HepG2 (cell line): ENCODE measurements around the gene ARHGAP22. TPM values are rescaled to one million over a fixed set of nuclear protein-coding genes. Genes with fewer than 3 reads are reported as not detected.

Experiments
- ATAC-seq: fragments of 200-7000 bp; cut with Tn5 transposase; 3 replicates; pipeline ENCODE4 v1.9.1; 2020; ENCODE audit warnings: mild to moderate bottlenecking, moderate library complexity
- BruUV-seq: library from RNA; stranded (reverse); fragments of 400-500 nt; replicated peaks from 2 replicates; lab custom pipeline; 2021; lab: Mats Ljungman, UMichigan
- CTCF ChIA-PET: fragments of 300-600 bp; formaldehyde crosslinking; extraction: SDS; loops from one replicate; lab custom pipeline; 2021; ENCODE audit warnings: low total read pairs, inconsistent platforms, low intra/inter-chr PET ratio; lab: Yijun Ruan, JAX
- POLR2A ChIA-PET: fragments of 350-600 bp; sonication (Branson Sonifier 250); formaldehyde crosslinking; loops from one replicate; lab custom pipeline; 2020; ENCODE audit warnings: antibody characterized with exemption, inconsistent platforms; lab: Yijun Ruan, JAX
- DNase-seq: peaks from one replicate; pipeline ENCODE4 v3.0.0-alpha.2; 2015; ENCODE audit warnings: low spot score
- FAIRE-seq: peaks from 3 replicates; lab custom pipeline; 2011; peaks lifted over from hg19 to GRCh38; lab: Jason Lieb, UNC
- H2AFZ ChIP-seq: one replicate; pipeline ENCODE4 v1.6.1; 2011; ENCODE audit warnings: low read length, inconsistent platforms
- H3K27ac ChIP-seq: fragments of 300-600 bp; 3 replicates; pipeline ENCODE4 v1.8.0; 2011; ENCODE audit warnings: mixed run types, mild to moderate bottlenecking, mixed read lengths, low read length, inconsistent platforms; ENCODE audit not compliant: insufficient read depth; ENCODE audit errors: extremely low read length
- H3K27me3 ChIP-seq, 2 experiments: fragments of 200-600 bp in 1 of 2; 2 replicates in 1 of 2; 3 replicates in 1 of 2; pipeline versions ENCODE4 v1.6.0 to v1.8.0; 2011; ENCODE audit warnings: low read length in 2 of 2, mild to moderate bottlenecking in 2 of 2, moderate library complexity in 2 of 2, inconsistent platforms in 1 of 2; ENCODE audit not compliant: insufficient read depth in 2 of 2, control insufficient read depth in 1 of 2
- H3K36me3 ChIP-seq, 2 experiments: fragments of 200-600 bp in 1 of 2; replicated peaks in 1 of 2; 2 replicates in 1 of 2; 3 replicates in 1 of 2; pipeline versions ENCODE4 v1.5.1 to v1.8.0; 2011; ENCODE audit warnings: low read length in 2 of 2, inconsistent platforms in 1 of 2; ENCODE audit not compliant: insufficient read depth in 2 of 2, control insufficient read depth in 1 of 2
- H3K4me1 ChIP-seq: 2 replicates; pipeline ENCODE4 v1.5.1; 2012; ENCODE audit warnings: low read length, inconsistent platforms; ENCODE audit not compliant: insufficient read depth
- H3K4me2 ChIP-seq: 2 replicates; pipeline ENCODE4 v1.6.0; 2011; ENCODE audit warnings: low read depth, low read length, inconsistent platforms
- H3K4me3 ChIP-seq, 3 experiments: fragments of 200-600 bp in 1 of 3; sonication (generic), shearing (Covaris generic) in 1 of 3; replicated peaks in 1 of 3; 2 replicates each; pipeline ENCODE4 v1.5.1; 2011 to 2016; ENCODE audit warnings: low read length in 3 of 3, inconsistent platforms in 2 of 3, low read depth in 2 of 3, mild to moderate bottlenecking in 2 of 3, control low read depth in 1 of 3, mixed read lengths in 1 of 3; ENCODE audit not compliant: insufficient read depth in 1 of 3
- H3K79me2 ChIP-seq: one replicate; pipeline ENCODE4 v1.6.1; 2011; ENCODE audit warnings: low read length, inconsistent platforms; ENCODE audit not compliant: insufficient read depth
- H3K9ac ChIP-seq: 2 replicates; pipeline ENCODE4 v1.6.0; 2011; ENCODE audit warnings: mild to moderate bottlenecking, low read depth, low read length, inconsistent platforms; ENCODE audit not compliant: insufficient read depth
- H3K9me3 ChIP-seq: 2 replicates; pipeline ENCODE4 v1.5.1; 2012; ENCODE audit warnings: mild to moderate bottlenecking, low read length
- H4K20me1 ChIP-seq: 2 replicates; pipeline ENCODE4 v1.6.0; 2011; ENCODE audit warnings: inconsistent platforms, mild to moderate bottlenecking, low read length, moderate library complexity; ENCODE audit not compliant: insufficient read depth
- ELF3 ChIP-seq: IDR thresholded peaks from 2 replicates; pipeline ENCODE4 v1.6.1; 2016; ENCODE audit warnings: missing genetic modification reagents, missing compliant biosample characterization
- FIP1L1 ChIP-seq: fragments of 200-400 bp; formaldehyde crosslinking; IDR thresholded peaks from 2 replicates; pipeline ENCODE4 v1.6.1; 2018; ENCODE audit warnings: low read depth, mild to moderate bottlenecking, low read length, moderate library complexity, borderline replicate concordance; ENCODE audit not compliant: insufficient read depth
- HMG20A ChIP-seq: IDR thresholded peaks from 2 replicates; pipeline ENCODE4 v1.6.1; 2016; ENCODE audit warnings: borderline replicate concordance
- ISL2 ChIP-seq: sonication (generic); formaldehyde crosslinking; IDR thresholded peaks from 2 replicates; pipeline ENCODE4 v1.5.0; 2020; ENCODE audit warnings: missing genetic modification reagents
- KLF15 ChIP-seq: sonication (generic); formaldehyde crosslinking; IDR thresholded peaks from 2 replicates; pipeline ENCODE4 v1.8.1; 2023; ENCODE audit warnings: borderline replicate concordance, mild to moderate bottlenecking, inconsistent platforms, missing genetic modification reagents, mixed read lengths
- MEIS2 ChIP-seq: sonication (generic); formaldehyde crosslinking; IDR thresholded peaks from 2 replicates; pipeline ENCODE4 v1.9.0; 2021; ENCODE audit warnings: mild to moderate bottlenecking, missing genetic modification reagents
- NFYB ChIP-seq: sonication (generic); formaldehyde crosslinking; IDR thresholded peaks from 2 replicates; pipeline ENCODE4 v1.4.0; 2020; ENCODE audit warnings: missing genetic modification reagents
- TGIF2 ChIP-seq: IDR thresholded peaks from 2 replicates; pipeline ENCODE4 v1.6.1; 2016; ENCODE audit warnings: control low read depth, missing compliant biosample characterization
- ZBTB20 ChIP-seq: sonication (generic); formaldehyde crosslinking; IDR thresholded peaks from 2 replicates; pipeline ENCODE4 v1.8.1; 2023; ENCODE audit warnings: missing genetic modification reagents, low read depth, mild to moderate bottlenecking, borderline replicate concordance
- ZNF33A ChIP-seq: sonication (generic); formaldehyde crosslinking; IDR thresholded peaks from 2 replicates; pipeline ENCODE4 v1.5.1; 2020; ENCODE audit warnings: missing genetic modification reagents, mild to moderate bottlenecking, moderate library complexity, borderline replicate concordance
- WGBS: methylation state at CpG from one replicate; pipeline ENCODE4 v1.1.6; 2017; ENCODE audit warnings: low lambda C conversion rate; 5-methylcytosine and 5-hydroxymethylcytosine counted together
- in situ Hi-C: cut with HindIII; loops from 2 replicates; pipeline ENCODE4 v1.10.0; 2017; ENCODE audit warnings: low pct_unique_long_range_greater_than_20kb; ENCODE audit not compliant: extremely low pct_ligation_motif_present
- intact Hi-C: fragments of 100-400 bp; cut with micrococcal nuclease; formaldehyde crosslinking; loops from one replicate; pipeline ENCODE4 v1.10.0; 2022; ENCODE audit not compliant: unreplicated experiment
- polyA plus RNA-seq, 8 experiments: library from polyadenylated mRNA; depleted of rRNA in 3 of 8; stranded (reverse) in 7 of 8; unstranded in 1 of 8; fragments of >200 nt; fragmentation: Illumina TruSeq in 4 of 8; extraction: Trizol in 4 of 8; gene quantifications; 2 replicates each; pipeline versions ENCODE4 v1.2.1 to v1.2.3, GENCODE V29; 2011 to 2016; ENCODE audit warnings: low read depth in 4 of 8, missing spikeins in 1 of 8, mixed read lengths in 1 of 8; ENCODE audit not compliant: insufficient read depth in 1 of 8
- total RNA-seq, 5 experiments: library from RNA; depleted of rRNA; stranded (reverse); fragments of >200 nt; fragmentation: Illumina TruSeq; extraction: Trizol; gene quantifications; 2 replicates each; pipeline ENCODE4 v1.2.3, GENCODE V29; 2016; ENCODE audit warnings: low read depth in 1 of 5
- TF ChIP-seq, protein P1 (sequence below): sonication (generic); formaldehyde crosslinking; IDR thresholded peaks from 2 replicates; pipeline ENCODE4 v1.4.0; 2020; ENCODE audit warnings: missing genetic modification reagents
- TF ChIP-seq, protein P2 (sequence below): sonication (generic); formaldehyde crosslinking; IDR thresholded peaks from 2 replicates; pipeline ENCODE4 v1.9.0; 2021; ENCODE audit warnings: missing genetic modification reagents, mild to moderate bottlenecking, borderline replicate concordance

ARHGAP22 gene
- total and polyA plus RNA-seq, 2 of the 13 experiments (the other 11 are each of a cell fraction or from before 2014, with no cell fraction given) = 0.08 to 0.38 TPM

DNA sequence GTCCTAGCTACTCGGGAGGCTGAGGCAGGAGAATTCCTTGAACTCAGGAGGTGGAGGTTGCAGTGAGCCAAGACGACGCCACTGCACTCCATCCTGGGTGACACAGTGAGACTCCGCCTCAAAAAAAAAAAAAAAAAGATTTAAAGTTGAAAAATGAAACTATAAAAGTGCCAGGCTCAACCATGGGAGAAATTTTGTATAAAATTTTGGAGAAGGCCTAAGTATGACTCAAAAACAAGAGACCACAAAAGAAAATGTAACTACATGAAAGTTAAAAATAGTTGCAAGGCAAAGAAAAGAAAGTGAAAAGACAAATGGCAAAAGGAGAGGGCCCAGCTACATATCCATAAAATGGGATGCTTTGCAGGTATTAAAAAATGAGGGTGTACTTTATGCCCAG, 104.1 kb downstream of the ARHGAP22 start (continued):
- TF ChIP-seq, protein P1, sequence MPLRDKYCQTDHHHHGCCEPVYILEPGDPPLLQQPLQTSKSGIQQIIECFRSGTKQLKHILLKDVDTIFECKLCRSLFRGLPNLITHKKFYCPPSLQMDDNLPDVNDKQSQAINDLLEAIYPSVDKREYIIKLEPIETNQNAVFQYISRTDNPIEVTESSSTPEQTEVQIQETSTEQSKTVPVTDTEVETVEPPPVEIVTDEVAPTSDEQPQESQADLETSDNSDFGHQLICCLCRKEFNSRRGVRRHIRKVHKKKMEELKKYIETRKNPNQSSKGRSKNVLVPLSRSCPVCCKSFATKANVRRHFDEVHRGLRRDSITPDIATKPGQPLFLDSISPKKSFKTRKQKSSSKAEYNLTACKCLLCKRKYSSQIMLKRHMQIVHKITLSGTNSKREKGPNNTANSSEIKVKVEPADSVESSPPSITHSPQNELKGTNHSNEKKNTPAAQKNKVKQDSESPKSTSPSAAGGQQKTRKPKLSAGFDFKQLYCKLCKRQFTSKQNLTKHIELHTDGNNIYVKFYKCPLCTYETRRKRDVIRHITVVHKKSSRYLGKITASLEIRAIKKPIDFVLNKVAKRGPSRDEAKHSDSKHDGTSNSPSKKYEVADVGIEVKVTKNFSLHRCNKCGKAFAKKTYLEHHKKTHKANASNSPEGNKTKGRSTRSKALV = no peak
- no peak for TF ChIP-seq MEIS2 (CRISPR knock-in tag)
- TF ChIP-seq, protein P2, sequence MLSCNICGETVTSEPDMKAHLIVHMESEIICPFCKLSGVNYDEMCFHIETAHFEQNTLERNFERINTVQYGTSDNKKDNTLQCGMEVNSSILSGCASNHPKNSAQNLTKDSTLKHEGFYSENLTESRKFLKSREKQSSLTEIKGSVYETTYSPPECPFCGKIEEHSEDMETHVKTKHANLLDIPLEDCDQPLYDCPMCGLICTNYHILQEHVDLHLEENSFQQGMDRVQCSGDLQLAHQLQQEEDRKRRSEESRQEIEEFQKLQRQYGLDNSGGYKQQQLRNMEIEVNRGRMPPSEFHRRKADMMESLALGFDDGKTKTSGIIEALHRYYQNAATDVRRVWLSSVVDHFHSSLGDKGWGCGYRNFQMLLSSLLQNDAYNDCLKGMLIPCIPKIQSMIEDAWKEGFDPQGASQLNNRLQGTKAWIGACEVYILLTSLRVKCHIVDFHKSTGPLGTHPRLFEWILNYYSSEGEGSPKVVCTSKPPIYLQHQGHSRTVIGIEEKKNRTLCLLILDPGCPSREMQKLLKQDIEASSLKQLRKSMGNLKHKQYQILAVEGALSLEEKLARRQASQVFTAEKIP = no peak
- no peak for TF ChIP-seq KLF15
- TF ChIP-seq ELF3 (CRISPR knock-in tag) = no peak
- TF ChIP-seq ISL2 (CRISPR knock-in tag) = no peak
- TF ChIP-seq ZNF33A (CRISPR knock-in tag) = no peak

DNA sequence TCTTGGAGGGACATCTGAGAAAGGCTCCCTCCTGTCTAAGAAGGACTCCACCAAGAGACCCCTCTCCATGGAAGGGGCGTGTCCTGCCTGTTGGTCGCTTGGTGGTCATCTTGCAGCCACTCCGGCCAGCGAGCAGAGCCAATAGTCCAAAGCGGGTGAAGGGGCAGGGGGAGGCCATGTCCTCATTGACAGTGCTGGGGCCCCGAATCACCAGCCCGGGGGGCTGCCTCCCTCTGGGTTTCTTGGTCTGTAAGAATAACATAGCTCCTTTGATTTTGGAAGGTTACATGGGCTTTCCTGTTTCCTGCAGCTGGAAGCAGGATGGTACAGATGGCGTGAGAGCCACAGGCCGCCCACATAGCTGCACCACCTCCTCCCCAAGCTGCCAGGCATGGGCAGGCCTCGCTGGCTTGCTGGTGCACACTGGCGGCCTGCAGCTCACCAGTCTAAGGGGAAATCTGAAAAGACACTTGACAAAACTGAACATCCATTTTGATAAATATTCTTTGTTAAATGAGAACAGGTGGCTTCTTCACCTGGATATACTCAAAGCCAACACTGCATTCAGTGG, 105.8 kb downstream of the ARHGAP22 start:
- Histone ChIP-seq H3K27me3 (peaks cover 2 to 13% of the 10 kb centered on the region in 2 experiments; a peak in 2 of 5 replicates), H3K9ac (no peak overlapping the region), H3K79me2 (no peaks in the 10 kb centered on the region), H3K4me2 (no peak overlapping the region), H3K36me3 (no peaks in the 10 kb centered on the region), H4K20me1 (no peaks in the 10 kb centered on the region), H3K4me3 (no peak overlapping the region), H3K9me3 (no peaks in the 10 kb centered on the region), H3K27ac (no peak overlapping the region), H2AFZ (no peak overlapping the region), H3K4me1 (no peaks in the 10 kb centered on the region)
- WGBS = 58% methylated on average over 6 of the region's 11 CpGs
- ATAC-seq (no peak), FAIRE-seq (no peak), DNase-seq (no peak)
- intact Hi-C loops (no loop called here), in situ Hi-C loops (no loop called here)
- ChIA-PET POLR2A (no interaction called here), CTCF (no interaction called here)
- no peak for TF ChIP-seq FIP1L1
- no peak for TF ChIP-seq TGIF2 (CRISPR knock-in tag)
- TF ChIP-seq NFYB = no peak
- no peak for TF ChIP-seq ZBTB20 (CRISPR knock-in tag)
- no peak for TF ChIP-seq HMG20A (CRISPR knock-in tag)
- no TSS peak for BruUV-seq
